Measurements from ENCODE around the gene FRAS1. TPM values are rescaled to one million over a fixed set of nuclear protein-coding genes. Genes with fewer than 3 reads are reported as not detected.
A peak's percentile ranks its signal among the peaks of the same experiment; 100 is the strongest.

Gene FRAS1
- total RNA-seq, 1 donor from 2014 or later = 28.4 TPM

- TF ChIP-seq, protein P1, sequence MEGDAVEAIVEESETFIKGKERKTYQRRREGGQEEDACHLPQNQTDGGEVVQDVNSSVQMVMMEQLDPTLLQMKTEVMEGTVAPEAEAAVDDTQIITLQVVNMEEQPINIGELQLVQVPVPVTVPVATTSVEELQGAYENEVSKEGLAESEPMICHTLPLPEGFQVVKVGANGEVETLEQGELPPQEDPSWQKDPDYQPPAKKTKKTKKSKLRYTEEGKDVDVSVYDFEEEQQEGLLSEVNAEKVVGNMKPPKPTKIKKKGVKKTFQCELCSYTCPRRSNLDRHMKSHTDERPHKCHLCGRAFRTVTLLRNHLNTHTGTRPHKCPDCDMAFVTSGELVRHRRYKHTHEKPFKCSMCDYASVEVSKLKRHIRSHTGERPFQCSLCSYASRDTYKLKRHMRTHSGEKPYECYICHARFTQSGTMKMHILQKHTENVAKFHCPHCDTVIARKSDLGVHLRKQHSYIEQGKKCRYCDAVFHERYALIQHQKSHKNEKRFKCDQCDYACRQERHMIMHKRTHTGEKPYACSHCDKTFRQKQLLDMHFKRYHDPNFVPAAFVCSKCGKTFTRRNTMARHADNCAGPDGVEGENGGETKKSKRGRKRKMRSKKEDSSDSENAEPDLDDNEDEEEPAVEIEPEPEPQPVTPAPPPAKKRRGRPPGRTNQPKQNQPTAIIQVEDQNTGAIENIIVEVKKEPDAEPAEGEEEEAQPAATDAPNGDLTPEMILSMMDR (IDR thresholded peaks at IDR 0.05; ENCODE audit: insufficient read depth, low read length, poor library complexity, severe bottlenecking) = no peak
- Histone ChIP-seq H3K27me3 (ENCODE audit: control insufficient read depth, insufficient read depth, low read length) (no peaks in the 10 kb centered on the region), H3K4me3 (ENCODE audit: low read depth, low read length) (no peak overlapping the region), H3K36me3 (ENCODE audit: control insufficient read depth, insufficient read depth, low read length) (no peaks in the 10 kb centered on the region)
- DNase-seq (ENCODE audit: low read depth) = no peak
Measured at GRCh38 chr4:78588894-78589545, 531.9 kb downstream of the FRAS1 start.

DNA sequence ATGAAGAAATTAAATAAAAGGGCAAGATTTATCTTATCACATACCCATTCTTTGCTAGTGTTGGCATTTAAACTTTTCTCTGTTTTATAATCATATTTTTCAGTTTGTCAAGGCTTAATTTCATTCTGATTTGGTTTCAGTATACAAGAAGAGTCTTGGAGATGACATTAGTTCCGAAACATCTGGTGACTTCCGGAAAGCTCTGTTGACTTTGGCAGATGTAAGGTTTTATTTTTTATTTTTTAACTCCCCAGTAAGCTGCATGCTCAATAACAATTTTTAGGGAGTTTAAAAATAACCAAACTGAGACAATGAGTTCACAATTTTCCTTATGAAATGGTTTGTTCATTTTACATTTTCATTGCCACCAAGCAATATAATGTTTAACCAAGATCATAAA, 534.3 kb downstream of the FRAS1 start:
- no peak overlapping the region for H3K4me3 ChIP-seq (ENCODE audit: low read depth, low read length)
- H3K36me3 ChIP-seq (ENCODE audit: control insufficient read depth, insufficient read depth, low read length) = no peaks in the 10 kb centered on the region
- H3K27me3 ChIP-seq (ENCODE audit: control insufficient read depth, insufficient read depth, low read length) = no peaks in the 10 kb centered on the region
- TF ChIP-seq, protein P1 (IDR thresholded peaks at IDR 0.05; ENCODE audit: insufficient read depth, low read length, poor library complexity, severe bottlenecking) = no peak
- DNase-seq (ENCODE audit: low read depth) = no peak

DNA sequence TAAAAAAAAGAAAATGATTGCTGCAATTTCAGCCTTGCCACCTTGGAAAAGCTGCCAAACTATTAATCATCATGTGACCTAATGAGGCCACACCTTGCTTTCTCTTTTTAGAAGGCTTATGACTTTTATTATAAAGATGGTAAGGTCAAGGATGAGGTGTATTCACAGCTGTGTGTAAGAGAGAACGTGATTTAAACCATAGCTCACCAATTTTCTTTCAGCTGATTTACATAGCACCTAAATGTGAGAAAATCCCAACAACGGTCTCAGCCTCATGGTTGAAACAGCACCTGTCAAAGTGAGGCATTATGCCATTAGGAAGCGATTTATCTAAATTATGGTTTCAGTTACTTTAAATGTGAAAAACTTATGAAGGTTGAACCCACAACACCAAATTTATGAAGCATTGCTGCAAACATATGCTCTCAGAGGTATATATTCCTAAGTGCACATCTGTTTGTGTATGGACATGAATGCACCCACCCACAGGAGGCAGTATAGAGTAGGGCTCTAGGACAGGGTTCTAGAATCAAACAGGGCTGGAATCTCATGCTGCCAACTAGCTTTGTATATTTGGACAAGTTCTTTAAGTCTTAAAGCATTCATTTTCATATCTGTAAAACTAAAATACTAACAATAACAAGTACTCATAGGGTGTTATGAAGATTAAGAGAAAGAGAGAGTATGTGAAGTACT, 535.1 kb downstream of the FRAS1 start:
- Histone ChIP-seq H3K36me3 (ENCODE audit: control insufficient read depth, insufficient read depth, low read length) (no peaks in the 10 kb centered on the region), H3K4me3 (ENCODE audit: low read depth, low read length) (no peak overlapping the region), H3K27me3 (ENCODE audit: control insufficient read depth, insufficient read depth, low read length) (no peaks in the 10 kb centered on the region)
- TF ChIP-seq, protein P1 (IDR thresholded peaks at IDR 0.05; ENCODE audit: insufficient read depth, low read length, poor library complexity, severe bottlenecking) = peak; percentile 37
- DNase-seq (ENCODE audit: low read depth) = no peak

Other genes starting within 250 kb of the FRAS1 start
- 11.8 and 15.8 TPM in 2 replicates for gene CNOT6L, start 238.0 kb upstream of the FRAS1 start, total RNA-seq
- gene MRPL1, start 194.5 kb upstream of the FRAS1 start, total RNA-seq = 32.0 and 35.8 TPM in 2 replicates